ENCODE data around the gene SUSD4.

GRCh38 chr1:223363856-223364684 is at the start of gene SUSD4:
- TF ChIP-seq POLR2A (IDR thresholded peaks at IDR 0.05; ENCODE audit: low read depth, low read length) (no peak), EZH2 (IDR thresholded peaks at IDR 0.05; ENCODE audit: borderline replicate concordance, control insufficient read depth, low read depth, low read length) (no peak), EGR1 (IDR thresholded peaks at IDR 0.05; ENCODE audit: borderline replicate concordance in 1 of 2, low read depth in 2 of 2, low read length in 2 of 2) (no peak), SUZ12 (IDR thresholded peaks at IDR 0.05; ENCODE audit: unreplicated experiment) (no peak), BCL11A (IDR thresholded peaks at IDR 0.05; ENCODE audit: low read depth, low read length) (no peak), EP300 (IDR thresholded peaks at IDR 0.05; ENCODE audit: borderline replicate concordance in 1 of 2, control insufficient read depth in 1 of 2, low read depth in 2 of 2, low read length in 2 of 2) (no peak)
- TF ChIP-seq, protein P1, sequence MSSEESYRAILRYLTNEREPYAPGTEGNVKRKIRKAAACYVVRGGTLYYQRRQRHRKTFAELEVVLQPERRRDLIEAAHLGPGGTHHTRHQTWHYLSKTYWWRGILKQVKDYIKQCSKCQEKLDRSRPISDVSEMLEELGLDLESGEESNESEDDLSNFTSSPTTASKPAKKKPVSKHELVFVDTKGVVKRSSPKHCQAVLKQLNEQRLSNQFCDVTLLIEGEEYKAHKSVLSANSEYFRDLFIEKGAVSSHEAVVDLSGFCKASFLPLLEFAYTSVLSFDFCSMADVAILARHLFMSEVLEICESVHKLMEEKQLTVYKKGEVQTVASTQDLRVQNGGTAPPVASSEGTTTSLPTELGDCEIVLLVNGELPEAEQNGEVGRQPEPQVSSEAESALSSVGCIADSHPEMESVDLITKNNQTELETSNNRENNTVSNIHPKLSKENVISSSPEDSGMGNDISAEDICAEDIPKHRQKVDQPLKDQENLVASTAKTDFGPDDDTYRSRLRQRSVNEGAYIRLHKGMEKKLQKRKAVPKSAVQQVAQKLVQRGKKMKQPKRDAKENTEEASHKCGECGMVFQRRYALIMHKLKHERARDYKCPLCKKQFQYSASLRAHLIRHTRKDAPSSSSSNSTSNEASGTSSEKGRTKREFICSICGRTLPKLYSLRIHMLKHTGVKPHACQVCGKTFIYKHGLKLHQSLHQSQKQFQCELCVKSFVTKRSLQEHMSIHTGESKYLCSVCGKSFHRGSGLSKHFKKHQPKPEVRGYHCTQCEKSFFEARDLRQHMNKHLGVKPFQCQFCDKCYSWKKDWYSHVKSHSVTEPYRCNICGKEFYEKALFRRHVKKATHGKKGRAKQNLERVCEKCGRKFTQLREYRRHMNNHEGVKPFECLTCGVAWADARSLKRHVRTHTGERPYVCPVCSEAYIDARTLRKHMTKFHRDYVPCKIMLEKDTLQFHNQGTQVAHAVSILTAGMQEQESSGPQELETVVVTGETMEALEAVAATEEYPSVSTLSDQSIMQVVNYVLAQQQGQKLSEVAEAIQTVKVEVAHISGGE (CRISPR knock-in tag; IDR thresholded peaks at IDR 0.05): no peak

Data from GM12878 (cell line).